ENCODE results near the gene DIAPH3. TPM values are rescaled to one million over a fixed set of nuclear protein-coding genes. Genes with fewer than 3 reads are reported as not detected.

Gene DIAPH3
- polyA plus RNA-seq, 5 donors: 5.8 to 21.1 (median 12.7) TPM

- no peak for DNase-seq
Observed at GRCh38 chr13:60158321-60158801, 5.4 kb downstream of the DIAPH3 start.

GRCh38 chr13:60155978-60156377 is 7.8 kb downstream of the DIAPH3 start:
- no peak for DNase-seq

GRCh38 chr13:60152904-60153303 is 10.8 kb downstream of the DIAPH3 start:
- DNase-seq: no peak

GRCh38 chr13:60152114-60152513 is 11.6 kb downstream of the DIAPH3 start:
- no peak for DNase-seq

GRCh38 chr13:60150538-60150937 is 13.2 kb downstream of the DIAPH3 start:
- DNase-seq: no peak

GRCh38 chr13:60148918-60149317 is 14.8 kb downstream of the DIAPH3 start:
- no peak for DNase-seq

- no peak for DNase-seq
Observed at GRCh38 chr13:60147361-60147760, 16.4 kb downstream of the DIAPH3 start.

- no peak for DNase-seq
Observed at GRCh38 chr13:60146471-60146870, 17.3 kb downstream of the DIAPH3 start.

- no peak for DNase-seq
Observed at GRCh38 chr13:60143775-60144174, 20.0 kb downstream of the DIAPH3 start.

- no peak for DNase-seq
Observed at GRCh38 chr13:60139272-60139671, 24.5 kb downstream of the DIAPH3 start.

GRCh38 chr13:60138674-60139073 is 25.1 kb downstream of the DIAPH3 start:
- no peak for DNase-seq

GRCh38 chr13:60137911-60138560 is 25.7 kb downstream of the DIAPH3 start:
- DNase-seq: no peak

GRCh38 chr13:60135344-60135743 is 28.4 kb downstream of the DIAPH3 start:
- DNase-seq: no peak

- DNase-seq: no peak
Observed at GRCh38 chr13:60134376-60134775, 29.4 kb downstream of the DIAPH3 start.

- DNase-seq: no peak
Observed at GRCh38 chr13:60121337-60121687, 42.4 kb downstream of the DIAPH3 start.

- DNase-seq: no peak
Observed at GRCh38 chr13:60120617-60121336, 43.0 kb downstream of the DIAPH3 start.

GRCh38 chr13:60118696-60119400 is 44.9 kb downstream of the DIAPH3 start:
- DNase-seq: no peak

GRCh38 chr13:60114499-60115028 is 49.2 kb downstream of the DIAPH3 start:
- no peak for DNase-seq

- DNase-seq: no peak
Observed at GRCh38 chr13:60112771-60113170, 51.0 kb downstream of the DIAPH3 start.

- DNase-seq: no peak
Observed at GRCh38 chr13:60111691-60112090, 52.0 kb downstream of the DIAPH3 start.

GRCh38 chr13:60109285-60109684 is 54.4 kb downstream of the DIAPH3 start:
- DNase-seq: no peak

- no peak for DNase-seq
Observed at GRCh38 chr13:60108589-60108988, 55.1 kb downstream of the DIAPH3 start.

Measured in right lung (tissue), 5 donors.